Fibroblast of mammary gland (primary cell): ENCODE measurements around the gene CERKL.
"Not testable (repeated sequence)": the region's sequence is repeated elsewhere in the genome, so short reads cannot be mapped to it uniquely, and the experiment has no call there.

Experiments
- DNase-seq: peaks from one replicate; pipeline ENCODE4 v3.0.0-alpha.2; 2010; ENCODE audit warnings: low read depth
- H3K4me3 ChIP-seq: 2 replicates; pipeline ENCODE4 v1.5.1; 2011; ENCODE audit warnings: low read depth, mild to moderate bottlenecking, low read length, moderate library complexity; ENCODE audit not compliant: control insufficient read depth
- TF ChIP-seq, protein P1 (sequence below): conservative IDR thresholded peaks from 2 replicates; pipeline ENCODE4 v1.5.1; 2011; ENCODE audit warnings: low read depth, low read length, inconsistent platforms; ENCODE audit not compliant: control insufficient read depth, insufficient read depth

Gene CERKL

DNA sequence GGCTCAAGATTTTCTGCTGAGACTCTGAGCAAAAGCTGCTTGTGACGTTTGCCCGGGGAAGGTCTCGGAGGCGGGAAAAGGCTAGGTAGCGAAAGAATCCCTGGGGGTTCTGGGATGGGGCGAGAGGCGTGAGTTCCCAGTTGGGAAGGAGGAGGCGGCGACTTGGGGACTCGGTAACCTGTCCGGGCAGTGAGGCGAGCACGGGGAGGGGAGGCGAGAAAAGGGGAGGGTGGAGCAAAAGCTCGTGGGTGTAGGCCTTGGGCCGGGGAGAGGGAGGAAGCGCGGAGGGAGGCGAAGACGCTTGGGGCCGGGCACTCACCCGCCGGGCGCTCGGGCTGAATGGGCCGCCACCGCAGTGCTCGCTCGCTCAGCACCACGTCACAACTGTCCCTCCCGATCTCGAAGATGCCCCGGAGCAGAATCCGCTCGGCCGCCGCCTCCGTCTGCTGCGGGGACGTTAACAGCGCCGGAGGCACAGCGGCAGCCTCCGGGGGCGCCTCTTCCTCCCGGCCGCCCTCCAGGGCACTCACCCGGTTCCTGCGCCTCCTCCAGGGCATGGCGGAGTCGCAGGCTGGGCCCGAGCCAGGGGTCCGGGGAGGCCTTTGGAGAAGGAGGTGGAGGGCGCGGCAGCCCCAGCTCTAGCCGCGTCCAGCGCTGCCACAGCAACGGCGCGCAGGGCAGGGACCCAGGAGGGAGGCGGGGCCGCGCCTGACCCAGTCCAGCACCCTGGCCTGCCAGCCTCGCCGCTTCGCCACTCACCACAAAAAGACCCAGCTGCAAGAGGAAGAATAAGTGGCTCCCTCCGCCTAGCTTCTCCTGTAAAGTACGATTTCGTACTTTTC lies at the start of gene CERKL:
Gene CERKL (minus strand): TSS at position 656 of the 842 bp plus-strand sequence. CDS start 99 bp downstream, at position 557.
- no peak for DNase-seq
- peak within 1 kb of the TSS; percentile 40 for H3K4me3 ChIP-seq
- TF ChIP-seq, protein P1, sequence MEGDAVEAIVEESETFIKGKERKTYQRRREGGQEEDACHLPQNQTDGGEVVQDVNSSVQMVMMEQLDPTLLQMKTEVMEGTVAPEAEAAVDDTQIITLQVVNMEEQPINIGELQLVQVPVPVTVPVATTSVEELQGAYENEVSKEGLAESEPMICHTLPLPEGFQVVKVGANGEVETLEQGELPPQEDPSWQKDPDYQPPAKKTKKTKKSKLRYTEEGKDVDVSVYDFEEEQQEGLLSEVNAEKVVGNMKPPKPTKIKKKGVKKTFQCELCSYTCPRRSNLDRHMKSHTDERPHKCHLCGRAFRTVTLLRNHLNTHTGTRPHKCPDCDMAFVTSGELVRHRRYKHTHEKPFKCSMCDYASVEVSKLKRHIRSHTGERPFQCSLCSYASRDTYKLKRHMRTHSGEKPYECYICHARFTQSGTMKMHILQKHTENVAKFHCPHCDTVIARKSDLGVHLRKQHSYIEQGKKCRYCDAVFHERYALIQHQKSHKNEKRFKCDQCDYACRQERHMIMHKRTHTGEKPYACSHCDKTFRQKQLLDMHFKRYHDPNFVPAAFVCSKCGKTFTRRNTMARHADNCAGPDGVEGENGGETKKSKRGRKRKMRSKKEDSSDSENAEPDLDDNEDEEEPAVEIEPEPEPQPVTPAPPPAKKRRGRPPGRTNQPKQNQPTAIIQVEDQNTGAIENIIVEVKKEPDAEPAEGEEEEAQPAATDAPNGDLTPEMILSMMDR, result no peak

GRCh38 chr2:181702519-181702918 lies 45.6 kb upstream of the CERKL start:
- H3K4me3 ChIP-seq, DNase-seq: not testable (repeated sequence)

DNA sequence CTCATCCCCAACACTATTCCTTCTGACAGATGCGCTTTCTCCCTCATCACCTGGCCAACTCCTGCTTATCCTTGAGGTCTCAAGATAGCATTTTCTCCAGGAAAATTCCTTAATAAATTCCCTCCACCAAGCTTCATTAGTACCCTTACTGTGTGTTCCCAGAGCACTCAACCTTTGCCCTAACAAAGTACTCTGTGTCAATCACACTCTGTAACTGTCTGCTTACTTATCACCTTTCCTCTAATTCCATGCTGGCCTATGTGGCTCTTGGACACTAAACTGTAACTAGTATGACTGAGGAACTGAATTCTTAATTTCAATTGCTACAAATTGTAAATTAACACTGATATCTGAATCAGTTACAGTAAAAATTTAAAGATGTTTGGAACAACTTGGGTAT lies 41.3 kb upstream of the CERKL start:
- no peak overlapping the region for H3K4me3 ChIP-seq
- no peak for DNase-seq
- TF ChIP-seq, protein P1, result no peak

DNA sequence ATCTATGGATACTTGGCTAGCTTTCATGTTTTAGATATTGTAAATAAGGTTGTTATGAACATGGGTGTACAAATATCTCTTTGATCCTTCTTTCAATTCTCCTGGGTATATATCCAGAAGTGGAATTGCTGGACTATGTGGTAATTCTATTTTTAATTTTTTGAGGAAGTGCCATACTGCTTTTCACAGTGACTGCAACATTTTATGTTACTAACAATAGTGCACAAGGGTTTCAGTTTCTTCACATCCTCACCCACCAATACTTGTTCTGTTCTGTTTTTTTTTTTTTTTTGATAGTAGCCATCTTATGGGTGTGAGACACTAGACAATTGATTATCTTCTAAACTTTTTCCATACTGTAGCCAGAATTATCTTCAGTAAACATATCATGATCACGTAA lies 40.7 kb upstream of the CERKL start:
- TF ChIP-seq, protein P1, result no peak
- no peak overlapping the region for H3K4me3 ChIP-seq
- DNase-seq, result no peak

GRCh38 chr2:181697126-181697525 lies 40.2 kb upstream of the CERKL start:
- H3K4me3 ChIP-seq, result no peak overlapping the region
- TF ChIP-seq, protein P1, result no peak
- no peak for DNase-seq

GRCh38 chr2:181694271-181694670 lies 37.4 kb upstream of the CERKL start:
- TF ChIP-seq, protein P1, result no peak
- no peak for DNase-seq
- H3K4me3 ChIP-seq, result no peak overlapping the region

- DNase-seq, result no peak
- H3K4me3 ChIP-seq, result no peak overlapping the region
- TF ChIP-seq, protein P1, result no peak
These were observed 34.0 kb upstream of the CERKL start for GRCh38 chr2:181690860-181691259.
